RWPE2 (cell line): ENCODE data around the gene DLL1.

Experiments used
- ATAC-seq: fragments of 200-7000 bp; cut with Tn5 transposase; 3 replicates; pipeline ENCODE4 v1.9.1; 2021; ENCODE audit warnings: low read depth
- DNase-seq: peaks from one replicate; pipeline ENCODE4 v3.0.0-alpha.2; 2020; ENCODE audit warnings: low spot score
- H3K27ac ChIP-seq: fragments of 450-650 bp; 2 replicates; pipeline ENCODE4 v1.5.1; 2017; ENCODE audit warnings: mild to moderate bottlenecking; ENCODE audit not compliant: poor library complexity, severe bottlenecking
- H3K27me3 ChIP-seq: fragments of 250-450 bp; sonication (Bioruptor Pico); 2 replicates; pipeline ENCODE4 v1.5.1; 2021; ENCODE audit warnings: mild to moderate bottlenecking, moderate library complexity; ENCODE audit not compliant: insufficient read depth, poor library complexity, severe bottlenecking
- H3K36me3 ChIP-seq: fragments of 250-450 bp; sonication (Bioruptor Pico); 2 replicates; pipeline ENCODE4 v1.5.1; 2020; ENCODE audit warnings: low read depth, mild to moderate bottlenecking, moderate library complexity
- H3K4me1 ChIP-seq: fragments of 250-450 bp; sonication (Bioruptor Pico); 2 replicates; pipeline ENCODE4 v1.5.1; 2021; ENCODE audit warnings: mild to moderate bottlenecking, moderate library complexity; ENCODE audit not compliant: insufficient read depth, poor library complexity, severe bottlenecking
- H3K4me3 ChIP-seq: fragments of 250-450 bp; sonication (Bioruptor Pico); 2 replicates; pipeline ENCODE4 v1.5.1; 2021; ENCODE audit warnings: mild to moderate bottlenecking, moderate library complexity; ENCODE audit not compliant: severe bottlenecking
- H3K9me3 ChIP-seq: fragments of 250-450 bp; sonication (Bioruptor Pico); 2 replicates; pipeline ENCODE4 v1.5.1; 2021; ENCODE audit warnings: mild to moderate bottlenecking, moderate library complexity; ENCODE audit not compliant: severe bottlenecking
- CTCF ChIP-seq: fragments of 450-650 bp; IDR thresholded peaks from one replicate; pipeline ENCODE4 v1.5.1; 2017; ENCODE audit warnings: mild to moderate bottlenecking, moderate library complexity; ENCODE audit not compliant: poor library complexity, severe bottlenecking

DLL1 gene

DNA sequence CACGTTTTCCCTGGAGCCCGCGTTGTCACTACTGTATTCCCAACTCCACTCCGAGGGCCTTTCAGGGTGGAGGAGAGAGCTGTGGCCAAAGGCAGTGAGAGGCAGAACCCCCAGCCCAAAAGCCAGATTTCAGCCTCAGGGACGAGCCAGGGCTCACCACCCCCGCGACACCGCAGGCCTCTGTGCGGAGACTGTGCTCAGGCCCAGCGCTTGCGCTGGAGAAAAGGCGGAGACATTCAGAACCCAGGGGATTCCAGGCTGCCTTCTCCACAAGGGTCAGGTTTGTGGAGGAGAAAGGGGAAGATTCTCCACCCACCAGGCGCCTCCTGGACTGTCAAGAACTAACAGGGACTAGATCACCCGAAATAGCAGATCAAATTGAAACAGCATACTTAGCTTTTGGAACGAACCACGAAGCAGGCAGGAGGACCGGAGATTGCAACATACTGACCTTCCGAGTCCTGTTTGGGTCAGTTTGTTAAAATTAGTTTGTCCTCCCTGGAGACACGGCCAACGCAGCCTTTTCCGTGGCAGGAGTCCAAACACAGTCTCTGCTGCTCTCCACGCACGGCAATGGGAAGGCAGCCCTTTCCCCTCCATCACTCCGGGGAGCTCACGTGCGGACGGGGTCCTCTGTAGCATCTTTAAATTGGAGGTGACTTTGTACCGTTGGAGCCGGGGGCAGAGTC is 14.4 kb downstream of the DLL1 start:
- Histone ChIP-seq H3K9me3 (no peaks in the 10 kb centered on the region), H3K4me1 (no peaks in the 10 kb centered on the region), H3K27me3 (no peaks in the 10 kb centered on the region), H3K4me3 (no peak overlapping the region), H3K36me3 (no peaks in the 10 kb centered on the region; the same call in 1 of the 2 replicates), H3K27ac (no peak overlapping the region)
- ATAC-seq (no peak), DNase-seq (peak; percentile 34)
- TF ChIP-seq CTCF, result no peak

DNA sequence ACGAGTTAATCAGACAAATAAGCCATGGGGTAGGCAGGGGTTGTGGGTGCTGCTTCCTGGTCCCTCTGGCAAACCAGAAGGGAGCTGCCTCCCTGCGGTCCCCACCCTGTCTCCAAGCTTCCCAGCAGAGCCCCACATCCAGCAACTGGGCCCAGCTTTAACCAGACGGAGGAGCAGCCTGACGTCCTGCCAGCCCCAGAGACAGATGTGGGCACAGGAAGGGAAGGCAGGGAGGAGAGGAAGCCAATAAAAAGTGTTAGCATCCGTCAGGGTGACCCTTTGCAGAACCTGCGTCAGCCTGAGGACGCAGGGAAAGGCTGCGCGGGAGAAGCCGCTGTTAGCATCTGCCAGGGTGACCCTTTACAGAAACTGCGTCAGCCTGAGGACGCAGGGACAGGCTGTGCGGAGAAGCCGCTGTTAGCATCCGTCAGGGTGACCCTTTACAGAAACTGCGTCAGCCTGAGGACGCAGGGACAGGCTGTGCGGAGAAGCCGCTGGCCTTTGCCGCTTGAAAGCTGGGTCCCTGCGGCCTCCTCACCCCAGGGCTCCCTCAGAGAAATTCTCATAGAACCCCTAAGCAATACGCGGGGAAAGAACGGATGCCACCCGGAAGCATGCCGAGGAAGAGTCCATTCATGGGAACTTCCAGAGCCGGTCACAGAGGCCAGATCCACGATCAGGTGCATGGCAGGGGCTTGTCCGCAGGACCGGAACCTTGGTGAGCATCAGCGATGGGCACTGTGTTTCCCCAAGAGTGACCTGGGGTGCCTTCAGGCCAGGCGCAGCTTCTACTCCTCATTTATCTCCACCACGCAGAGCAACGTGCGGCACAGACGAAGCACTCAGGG is 15.9 kb downstream of the DLL1 start:
- H3K9me3 ChIP-seq, result no peaks in the 10 kb centered on the region
- ATAC-seq, result no peak
- no peaks in the 10 kb centered on the region for H3K36me3 ChIP-seq
- TF ChIP-seq CTCF, result no peak
- no peaks in the 10 kb centered on the region for H3K4me1 ChIP-seq
- H3K27me3 ChIP-seq, result no peaks in the 10 kb centered on the region
- peak; percentile 34 for DNase-seq
- H3K27ac ChIP-seq, result no peak overlapping the region
- H3K4me3 ChIP-seq, result no peak overlapping the region

- Histone ChIP-seq H3K27me3 (no peaks in the 10 kb centered on the region), H3K4me3 (no peak overlapping the region), H3K27ac (no peak overlapping the region), H3K36me3 (no peaks in the 10 kb centered on the region), H3K4me1 (no peaks in the 10 kb centered on the region), H3K9me3 (no peaks in the 10 kb centered on the region)
- DNase-seq (peak; percentile 13), ATAC-seq (no peak)
- no peak for TF ChIP-seq CTCF
These were observed 17.2 kb downstream of the DLL1 start for GRCh38 chr6:170273681-170274080.

- Histone ChIP-seq H3K36me3 (no peaks in the 10 kb centered on the region), H3K27me3 (no peaks in the 10 kb centered on the region), H3K9me3 (no peaks in the 10 kb centered on the region), H3K4me3 (no peak overlapping the region), H3K4me1 (no peaks in the 10 kb centered on the region), H3K27ac (no peak overlapping the region)
- no peak for TF ChIP-seq CTCF
- ATAC-seq (no peak), DNase-seq (no peak)
These were observed 17.7 kb downstream of the DLL1 start for GRCh38 chr6:170273191-170273590.
